Gastroesophageal sphincter (tissue), 4 donors: ENCODE measurements around the gene RUSF1. TPM values are rescaled to one million over a fixed set of nuclear protein-coding genes. Genes with fewer than 3 reads are reported as not detected.
A peak's percentile ranks its signal among the peaks of the same experiment; 100 is the strongest.
"Not testable (repeated sequence)": the region's sequence is repeated elsewhere in the genome, so short reads cannot be mapped to it uniquely, and the experiment has no call there.

Source experiments
- ATAC-seq: fragments of 150-250 bp; one replicate; pipeline ENCODE4 v1.9.1; 2016; ENCODE audit warnings: mild to moderate bottlenecking, moderate library complexity
- H3K27ac ChIP-seq, 4 donors: fragments of 200-600 bp; sonication (generic) in 3 of 4; 1 replicate in 3 of 4; 2 replicates in 1 of 4; pipeline ENCODE4 v1.5.1; 2016 to 2019
- H3K27me3 ChIP-seq: fragments of 200-600 bp; sonication (generic); one replicate; pipeline ENCODE4 v1.5.1; 2019
- H3K36me3 ChIP-seq, 2 donors: fragments of 200-600 bp; sonication (generic); one replicate each; pipeline ENCODE4 v1.5.1; 2019; ENCODE audit warnings: control low read depth in 1 of 2
- H3K4me1 ChIP-seq, 3 donors: fragments of 200-600 bp; sonication (generic); 1 replicate in 2 of 3; 2 replicates in 1 of 3; pipeline ENCODE4 v1.5.1; 2016 to 2019; ENCODE audit warnings: control low read depth in 2 of 3
- H3K4me3 ChIP-seq, 2 donors: fragments of 200-600 bp; sonication (generic); one replicate each; pipeline ENCODE4 v1.5.1; 2019; ENCODE audit warnings: mild to moderate bottlenecking in 1 of 2, moderate library complexity in 1 of 2
- H3K9me3 ChIP-seq, 3 donors: fragments of 200-600 bp; sonication (generic); one replicate each; pipeline ENCODE4 v1.5.1; 2017 to 2019; ENCODE audit warnings: control low read depth in 2 of 3
- CTCF ChIP-seq, 4 experiments: fragments of 200-600 bp in 2 of 4; fragments of 450-650 bp in 2 of 4; sonication (generic) in 1 of 4; IDR thresholded peaks; one replicate each; pipeline ENCODE4 v1.5.1; 2017 to 2019; ENCODE audit warnings: antibody characterized with exemption in 4 of 4, mild to moderate bottlenecking in 2 of 4, moderate library complexity in 2 of 4
- EP300 ChIP-seq: sonication (generic); formaldehyde crosslinking; IDR thresholded peaks from one replicate; pipeline ENCODE4 v1.6.1; 2017; ENCODE audit warnings: antibody characterized with exemption, mild to moderate bottlenecking
- POLR2A ChIP-seq, 2 donors: fragments of 450-650 bp; IDR thresholded peaks; one replicate each; pipeline ENCODE4 v1.6.1; 2017; ENCODE audit warnings: antibody characterized with exemption in 2 of 2, mild to moderate bottlenecking in 2 of 2, moderate library complexity in 1 of 2
- POLR2AphosphoS5 ChIP-seq: sonication (generic); formaldehyde crosslinking; IDR thresholded peaks from one replicate; pipeline ENCODE4 v1.6.1; 2017; ENCODE audit warnings: antibody characterized with exemption
- WGBS, 2 donors: methylation state at CpG; one replicate each; pipeline ENCODE4 v1.1.5; 2018; ENCODE audit warnings: low coverage in 1 of 2; 5-methylcytosine and 5-hydroxymethylcytosine counted together
- total RNA-seq, 4 donors: library from RNA; depleted of rRNA; stranded (reverse); fragments of >200 nt; gene quantifications; one replicate each; pipeline ENCODE4 v1.1.0, GENCODE V29; 2016

Gene RUSF1
- total RNA-seq, 4 donors from 2014 or later: 31.4 to 49.7 (median 43.3) TPM

DNA sequence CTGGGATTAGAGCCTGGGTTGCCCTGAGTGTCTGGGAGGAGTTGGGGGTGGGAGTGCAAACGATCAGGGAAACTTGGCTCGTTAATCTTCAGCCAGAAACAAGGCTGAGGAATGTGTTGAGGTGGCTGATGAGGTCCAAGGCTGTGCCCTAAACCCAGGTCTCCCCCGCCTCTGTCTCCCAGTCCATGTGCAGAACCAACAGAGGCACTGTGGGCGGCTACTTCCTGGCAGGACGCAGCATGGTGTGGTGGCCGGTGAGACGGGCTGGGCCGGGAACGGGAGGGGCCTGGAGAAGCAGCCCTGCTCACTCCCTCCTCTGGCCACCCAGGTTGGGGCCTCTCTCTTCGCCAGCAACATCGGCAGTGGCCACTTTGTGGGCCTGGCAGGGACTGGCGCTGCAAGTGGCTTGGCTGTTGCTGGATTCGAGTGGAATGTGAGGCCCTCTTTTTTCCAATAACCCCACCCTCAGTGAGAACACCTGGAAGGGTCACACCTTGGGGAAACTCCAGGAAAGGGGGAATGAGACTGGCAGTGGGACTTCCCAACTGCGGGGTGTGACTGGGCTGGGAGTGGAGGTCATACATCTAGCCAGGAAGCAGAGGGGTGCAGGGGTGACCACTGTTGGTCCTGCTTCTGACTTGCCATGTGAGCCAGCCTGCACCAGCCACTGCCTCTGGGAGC lies 23.6 kb downstream of the RUSF1 start:
- ATAC-seq: no peak
- Histone ChIP-seq H3K4me1 (peaks cover 0 to 42% (median 23%) of the 10 kb centered on the region in 3 donors), H3K4me3 (no peak overlapping the region), H3K27ac (no peak overlapping the region), H3K36me3 (peaks cover 0 to under 1% of the 10 kb centered on the region in 2 donors), H3K27me3 (peaks cover 44% of the 10 kb centered on the region), H3K9me3 (no peaks in the 10 kb centered on the region)
- 39% methylated on average over 11 of the region's 14 CpGs; no CpG with 5 or more reads in 1 of the 2 donors for whole genome bisulfite sequencing, 2 donors
- TF ChIP-seq CTCF (IDR thresholded peaks at IDR 0.05) (no peak), EP300 (no peak), POLR2AphosphoS5 (no peak), POLR2A (IDR thresholded peaks at IDR 0.05) (no peak)

GRCh38 chr16:31484048-31484447 lies 24.1 kb downstream of the RUSF1 start:
- WGBS, 2 donors: 83 to 100% methylated on average over 2 to 4 of the region's 4 CpGs
- peaks cover 44% of the 10 kb centered on the region for H3K27me3 ChIP-seq
- H3K9me3 ChIP-seq, H3K27ac ChIP-seq, ATAC-seq, H3K36me3 ChIP-seq, H3K4me3 ChIP-seq: not testable (repeated sequence)
- peaks cover 0 to 41% (median 23%) of the 10 kb centered on the region in 3 donors for H3K4me1 ChIP-seq

- no peak for ATAC-seq
- no peak for TF ChIP-seq CTCF (IDR thresholded peaks at IDR 0.05)
- no peak for TF ChIP-seq EP300
- TF ChIP-seq POLR2AphosphoS5: no peak
- TF ChIP-seq POLR2A (IDR thresholded peaks at IDR 0.05): no peak
- no peak within 1 kb of the TSS for H3K4me3 ChIP-seq
- peaks cover 0 to 32% (median 17%) of the 10 kb centered on the region in 3 donors for H3K4me1 ChIP-seq
- H3K9me3 ChIP-seq: no peaks in the 10 kb centered on the region
- no peak within 1 kb of the TSS for H3K27ac ChIP-seq
- H3K27me3 ChIP-seq: peaks cover 35% of the 10 kb centered on the region
- WGBS, 2 donors: 80% methylated on average over 2 of the region's 4 CpGs; no CpG with 5 or more reads in 1 of the 2 donors
- H3K36me3 ChIP-seq: peaks cover 0 to 13% of the 10 kb centered on the region in 2 donors
These were observed 25.1 kb downstream of the RUSF1 start, which contains the start of gene SLC5A2 for GRCh38 chr16:31483081-31483480. Gene SLC5A2 (plus strand): TSS chr16:31483123. CDS start chr16:31483137, 14 bp downstream.

DNA sequence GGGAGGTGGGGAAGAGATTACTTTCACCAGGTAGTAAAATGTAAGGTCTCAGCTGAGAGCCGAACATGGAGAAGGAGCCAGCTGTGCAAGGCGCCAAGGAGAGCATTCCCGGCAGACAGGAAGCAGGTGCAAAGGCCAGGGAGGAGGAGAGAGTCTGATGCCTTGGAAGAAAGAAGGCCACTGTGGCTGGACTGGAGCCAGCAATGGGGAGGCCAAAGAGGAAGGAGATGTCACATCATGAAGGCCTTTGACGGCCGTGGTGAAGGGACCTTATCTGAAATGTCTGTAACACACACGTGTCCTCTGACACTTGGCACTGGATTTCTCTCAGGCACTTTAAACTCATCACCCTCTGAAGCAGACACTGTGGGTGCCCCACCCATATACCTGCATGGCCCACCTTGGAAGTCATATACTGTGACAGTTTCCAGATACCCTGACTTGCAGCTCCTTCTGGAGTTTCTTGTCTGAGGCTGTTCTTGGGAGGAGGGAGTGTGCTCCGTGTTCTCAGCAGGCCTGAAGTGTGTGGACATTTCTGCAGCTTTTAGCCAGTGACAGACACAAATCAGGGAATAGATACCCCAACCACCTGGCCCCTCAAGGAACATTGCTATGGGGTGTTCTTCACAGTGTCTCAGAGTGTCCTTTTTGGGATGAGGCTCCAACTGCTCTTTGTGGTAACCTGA lies 27.2 kb downstream of the RUSF1 start:
- TF ChIP-seq POLR2AphosphoS5 (peak; percentile 44), EP300 (no peak)
- peaks cover 0 to 34% of the 10 kb centered on the region in 2 donors for H3K36me3 ChIP-seq

GRCh38 chr16:31479751-31480150 lies 28.4 kb downstream of the RUSF1 start:
- Histone ChIP-seq H3K27me3 (peaks cover 3% of the 10 kb centered on the region), H3K27ac (peak overlapping the region in 2 of 4 donors; percentile 2 to 11), H3K9me3 (no peaks in the 10 kb centered on the region), H3K4me1 (peaks cover 0 to 49% (median 8%) of the 10 kb centered on the region in 3 donors), H3K36me3 (peaks cover 0 to 47% of the 10 kb centered on the region in 2 donors), H3K4me3 (no peak overlapping the region)
- TF ChIP-seq CTCF (IDR thresholded peaks at IDR 0.05): no peak
- no peak for TF ChIP-seq POLR2AphosphoS5
- TF ChIP-seq EP300: no peak
- no peak for TF ChIP-seq POLR2A (IDR thresholded peaks at IDR 0.05)
- ATAC-seq: no peak
- 48 to 52% methylated on average over 2 to 6 of the region's 9 CpGs for WGBS, 2 donors

More for the DNA sequence above, 27.2 kb downstream of the RUSF1 start:
- WGBS, 2 donors: 13% methylated on average over 6 of the region's 7 CpGs; no CpG with 5 or more reads in 1 of the 2 donors
- Histone ChIP-seq H3K27me3 (peaks cover 14% of the 10 kb centered on the region), H3K4me1 (peaks cover 0 to 37% (median 7%) of the 10 kb centered on the region in 3 donors), H3K27ac (peak overlapping the region in 1 of 4 donors; percentile 2), H3K4me3 (no peak overlapping the region), H3K9me3 (no peaks in the 10 kb centered on the region)
- no peak for ATAC-seq
